D721Med (cell line): ENCODE measurements around the gene HDX.
"Not testable (repeated sequence)": the region's sequence is repeated elsewhere in the genome, so short reads cannot be mapped to it uniquely, and the experiment has no call there.

ENCODE experiments used
- DNase-seq: peaks from one replicate; pipeline ENCODE4 v3.0.0; 2011; ENCODE audit warnings: low spot score; ENCODE audit not compliant: insufficient read length
- FAIRE-seq: peaks from 2 replicates; lab custom pipeline; 2011; peaks lifted over from hg19 to GRCh38; lab: Jason Lieb, UNC
- CTCF ChIP-seq: IDR thresholded peaks from 2 replicates; pipeline ENCODE4 v1.5.1; 2012; ENCODE audit warnings: mild to moderate bottlenecking, control low read depth; ENCODE audit not compliant: insufficient read depth; ENCODE audit errors: missing control alignments

The HDX gene

GRCh38 chrX:84501798-84502628 is at the start of gene HDX:
Gene HDX (minus strand): TSS chrX:84502453. CDS start chrX:84475397, 27,056 bp downstream.
- FAIRE-seq (peak; percentile 95), DNase-seq (no peak)
- no peak for TF ChIP-seq CTCF

GRCh38 chrX:84541315-84541714 is 39.1 kb upstream of the HDX start:
- FAIRE-seq, DNase-seq: not testable (repeated sequence)

GRCh38 chrX:84537627-84538026 is 35.4 kb upstream of the HDX start:
- not testable (repeated sequence) for FAIRE-seq, DNase-seq

GRCh38 chrX:84488426-84488825 is 13.8 kb downstream of the HDX start:
- FAIRE-seq (no peak), DNase-seq (no peak)
- TF ChIP-seq CTCF: no peak

- DNase-seq: no peak
- no peak for FAIRE-seq
- no peak for TF ChIP-seq CTCF
Measured at GRCh38 chrX:84487365-84488353, 14.6 kb downstream of the HDX start.

- no peak for TF ChIP-seq CTCF
- DNase-seq (no peak), FAIRE-seq (no peak)
Measured at GRCh38 chrX:84479086-84479485, 23.2 kb downstream of the HDX start.

GRCh38 chrX:84477114-84477513 is 25.1 kb downstream of the HDX start:
- DNase-seq (no peak), FAIRE-seq (no peak)
- TF ChIP-seq CTCF: no peak
